Endodermal cell (in vitro differentiated cells): ENCODE results near the gene TIAM2. TPM values are rescaled to one million over a fixed set of nuclear protein-coding genes. Genes with fewer than 3 reads are reported as not detected.
A peak's percentile ranks its signal among the peaks of the same experiment; 100 is the strongest.

Experiments
- DNase-seq: peaks from one replicate; pipeline ENCODE4 v3.0.0-alpha.2; 2017
- H3K27ac ChIP-seq: 2 replicates; pipeline ENCODE4 v1.5.1; 2013; ENCODE audit warnings: mild to moderate bottlenecking, low read depth, low read length, moderate library complexity
- H3K27me3 ChIP-seq: 2 replicates; pipeline ENCODE4 v1.6.1; 2013; ENCODE audit warnings: mild to moderate bottlenecking, low read length, moderate library complexity; ENCODE audit not compliant: insufficient read depth, control insufficient read depth, poor library complexity, severe bottlenecking
- H3K36me3 ChIP-seq: 2 replicates; pipeline ENCODE4 v1.7.0; 2013; ENCODE audit warnings: mild to moderate bottlenecking, low read length, moderate library complexity; ENCODE audit not compliant: control insufficient read depth, insufficient read depth
- H3K4me1 ChIP-seq: one replicate; pipeline ENCODE4 v1.7.0; 2013; ENCODE audit warnings: low read length; ENCODE audit not compliant: control insufficient read depth, insufficient read depth
- H3K4me3 ChIP-seq: 2 replicates; pipeline ENCODE4 v1.5.1; 2013; ENCODE audit warnings: mild to moderate bottlenecking, low read length, moderate library complexity
- H3K9ac ChIP-seq: 2 replicates; pipeline ENCODE4 v1.6.1; 2013; ENCODE audit warnings: mild to moderate bottlenecking, low read length, moderate library complexity; ENCODE audit not compliant: poor library complexity, severe bottlenecking; ENCODE audit errors: extremely low read depth
- H3K9me3 ChIP-seq: 2 replicates; pipeline ENCODE4 v1.6.1; 2013; ENCODE audit warnings: mild to moderate bottlenecking, low read length, moderate library complexity; ENCODE audit not compliant: control insufficient read depth
- H3K27ac Mint-ChIP-seq: 2 replicates; pipeline ENCODE4 v1.8.0; 2020; ENCODE audit warnings: mixed read lengths
- H3K27me3 Mint-ChIP-seq: 2 replicates; pipeline ENCODE4 v1.8.0; 2021; ENCODE audit warnings: mild to moderate bottlenecking, mixed read lengths; ENCODE audit not compliant: insufficient read depth
- H3K36me3 Mint-ChIP-seq: 2 replicates; pipeline ENCODE4 v1.8.0; 2020; ENCODE audit warnings: low read depth, mixed read lengths
- H3K4me1 Mint-ChIP-seq: 2 replicates; pipeline ENCODE4 v1.8.0; 2020; ENCODE audit warnings: mixed read lengths
- H3K4me3 Mint-ChIP-seq: 2 replicates; pipeline ENCODE4 v1.8.0; 2020; ENCODE audit warnings: mild to moderate bottlenecking, moderate library complexity, mixed read lengths
- H3K9me3 Mint-ChIP-seq: 2 replicates; pipeline ENCODE4 v1.8.0; 2020; ENCODE audit warnings: mild to moderate bottlenecking, mixed read lengths
- CTCF ChIP-seq: fragments of 200-600 bp; sonication (generic); conservative IDR thresholded peaks from 2 replicates; pipeline ENCODE4 v1.5.0; 2021; ENCODE audit warnings: antibody characterized with exemption, mild to moderate bottlenecking
- WGBS, 2 experiments: methylation state at CpG; one replicate each; pipeline versions ENCODE4 v1.1.5 to v1.1.7; 2013; ENCODE audit warnings: missing lambda C conversion rate in 2 of 2, mixed read lengths in 1 of 2; ENCODE audit not compliant: insufficient coverage in 1 of 2, insufficient read length in 1 of 2; 5-methylcytosine and 5-hydroxymethylcytosine counted together
- total RNA-seq, 2 donors: library from RNA; stranded (reverse); fragmentation: NEBNext Ultra II Directional in 1 of 2; extraction: Animal tissue kit (Norgen Biotek cat#: 25700) in 1 of 2; gene quantifications; 2 replicates in 1 of 2; 3 replicates in 1 of 2; pipeline ENCODE4 v1.2.1, GENCODE V29; 2021

Gene TIAM2
- total RNA-seq, 2 donors from 2014 or later: 15.7 to 17.5 TPM

- H3K9me3 Mint-ChIP-seq: no peaks in the 10 kb centered on the region
- TF ChIP-seq CTCF: no peak
- no peak overlapping the region for H3K4me3 Mint-ChIP-seq
- no peaks in the 10 kb centered on the region for H3K36me3 Mint-ChIP-seq
- DNase-seq: peak; percentile 70
- H3K4me1 Mint-ChIP-seq: peaks cover 17% of the 10 kb centered on the region
- no peak overlapping the region for H3K27ac Mint-ChIP-seq
- Histone ChIP-seq H3K9ac (no peak overlapping the region), H3K27ac (peak overlapping the region; percentile 91), H3K27me3 (no peaks in the 10 kb centered on the region), H3K9me3 (no peaks in the 10 kb centered on the region), H3K36me3 (no peaks in the 10 kb centered on the region), H3K4me3 (no peak overlapping the region), H3K4me1 (peaks cover 3% of the 10 kb centered on the region)
- WGBS, 2 experiments: 15 to 39% methylated on average over 6 of the region's 6 CpGs
- no peaks in the 10 kb centered on the region for H3K27me3 Mint-ChIP-seq
Measured at GRCh38 chr6:155120034-155120433, 124.9 kb downstream of the TIAM2 start.

GRCh38 chr6:155121294-155121693, 126.2 kb downstream of the TIAM2 start:
- Histone ChIP-seq H3K27me3 (no peaks in the 10 kb centered on the region), H3K9me3 (no peaks in the 10 kb centered on the region), H3K4me1 (peaks cover 3% of the 10 kb centered on the region), H3K4me3 (no peak overlapping the region), H3K36me3 (no peaks in the 10 kb centered on the region), H3K9ac (no peak overlapping the region), H3K27ac (no peak overlapping the region)
- H3K36me3 Mint-ChIP-seq: no peaks in the 10 kb centered on the region
- 46 to 60% methylated on average over 4 of the region's 4 CpGs for WGBS, 2 experiments
- no peak overlapping the region for H3K4me3 Mint-ChIP-seq
- no peak for DNase-seq
- TF ChIP-seq CTCF: peak; percentile 12
- no peaks in the 10 kb centered on the region for H3K27me3 Mint-ChIP-seq
- H3K9me3 Mint-ChIP-seq: no peaks in the 10 kb centered on the region
- H3K4me1 Mint-ChIP-seq: peaks cover 17% of the 10 kb centered on the region
- H3K27ac Mint-ChIP-seq: no peak overlapping the region

- Histone ChIP-seq H3K4me3 (no peak overlapping the region), H3K36me3 (no peaks in the 10 kb centered on the region), H3K27me3 (no peaks in the 10 kb centered on the region), H3K27ac (no peak overlapping the region), H3K9me3 (no peaks in the 10 kb centered on the region), H3K4me1 (peaks cover 3% of the 10 kb centered on the region), H3K9ac (no peak overlapping the region)
- Mint-ChIP-seq H3K27me3 (no peaks in the 10 kb centered on the region), H3K27ac (peak overlapping the region; percentile 18), H3K9me3 (no peaks in the 10 kb centered on the region), H3K4me1 (peaks cover 17% of the 10 kb centered on the region), H3K4me3 (no peak overlapping the region), H3K36me3 (no peaks in the 10 kb centered on the region)
- DNase-seq: peak; percentile 81
- 25% methylated on average over 9 to 11 of the region's 11 CpGs for WGBS, 2 experiments
- TF ChIP-seq CTCF: peak; percentile 4
Measured at GRCh38 chr6:155121699-155122098, 126.6 kb downstream of the TIAM2 start.
